ENCODE measurements around the gene PERP.
"Not testable (repeated sequence)": the region's sequence is repeated elsewhere in the genome, so short reads cannot be mapped to it uniquely, and the experiment has no call there.

PERP gene

DNA sequence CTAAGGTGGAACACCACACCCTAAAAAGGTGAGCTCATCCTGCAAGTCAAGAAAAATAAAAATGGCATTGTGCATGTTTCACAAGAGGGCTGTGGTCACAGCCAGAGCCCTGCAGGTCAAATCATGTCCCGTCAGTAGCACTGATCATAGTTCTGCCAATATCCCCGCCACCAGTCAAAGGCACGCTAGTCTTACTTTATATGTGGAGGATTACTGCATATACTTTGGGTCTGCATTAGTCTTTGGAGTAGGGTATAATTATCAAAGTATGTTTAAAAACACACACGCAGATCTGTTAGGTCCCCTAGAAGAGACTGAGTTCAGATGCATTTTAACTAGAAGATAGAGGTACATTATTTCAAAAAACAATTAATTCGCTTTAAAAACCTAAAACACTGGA, 1.8 kb downstream of the PERP start:
- DNase-seq (ENCODE audit: low spot score) = no peak

- DNase-seq (ENCODE audit: low spot score) = no peak
Observed at GRCh38 chr6:138104618-138105213, 2.5 kb downstream of the PERP start.

- no peak for DNase-seq (ENCODE audit: low spot score)
Observed at GRCh38 chr6:138103871-138104270, 3.3 kb downstream of the PERP start.

- DNase-seq (ENCODE audit: low spot score) = no peak
Observed at GRCh38 chr6:138101946-138102731, 5.1 kb downstream of the PERP start.

GRCh38 chr6:138099832-138100231, 7.4 kb downstream of the PERP start:
- peak; percentile 22 for DNase-seq (ENCODE audit: low spot score)

DNA sequence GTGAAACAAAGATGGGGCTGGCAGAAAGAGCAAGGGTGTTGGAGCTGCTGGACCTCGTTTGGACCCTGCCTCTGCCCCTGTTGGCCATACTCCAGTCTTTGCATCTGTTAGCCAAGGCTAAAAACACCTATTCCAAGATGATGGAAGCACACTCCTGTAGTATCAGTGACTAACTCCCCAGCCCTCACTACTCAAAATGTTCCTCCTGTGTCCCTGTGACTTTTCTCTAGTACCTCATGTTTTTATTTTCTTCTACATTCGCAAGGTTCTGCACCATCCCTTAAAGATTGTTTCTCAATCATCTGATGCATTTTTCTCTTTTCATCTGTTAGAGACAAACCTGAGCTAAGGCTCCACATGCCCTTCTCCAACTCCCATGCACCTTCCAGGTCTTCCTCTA, 8.9 kb downstream of the PERP start:
- no peak for DNase-seq (ENCODE audit: low spot score)

- no peak for DNase-seq (ENCODE audit: low spot score)
Observed at GRCh38 chr6:138094260-138094659, 13.0 kb downstream of the PERP start.

DNA sequence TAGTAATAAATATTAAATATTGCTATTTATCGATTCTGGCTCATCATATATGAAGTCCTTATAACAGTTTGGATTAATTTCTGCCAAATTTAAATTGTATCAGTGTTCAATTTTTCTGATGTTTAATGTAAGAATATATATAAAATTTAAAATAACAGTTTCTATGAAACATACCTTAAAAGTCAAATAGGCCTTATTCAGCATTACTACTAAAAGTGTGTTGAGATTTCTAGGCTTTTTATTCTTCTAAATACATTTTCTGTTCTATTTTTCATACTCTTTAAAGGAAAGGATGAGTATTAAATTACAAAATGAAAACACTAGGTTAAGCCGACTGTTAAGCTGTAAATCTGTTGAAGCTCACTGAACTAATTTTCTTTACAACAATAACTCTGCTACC, 13.6 kb downstream of the PERP start:
- DNase-seq (ENCODE audit: low spot score) = no peak

GRCh38 chr6:138092686-138093085, 14.5 kb downstream of the PERP start:
- DNase-seq (ENCODE audit: low spot score) = no peak

- no peak for DNase-seq (ENCODE audit: low spot score)
Observed at GRCh38 chr6:138089325-138089724, 17.9 kb downstream of the PERP start.

DNA sequence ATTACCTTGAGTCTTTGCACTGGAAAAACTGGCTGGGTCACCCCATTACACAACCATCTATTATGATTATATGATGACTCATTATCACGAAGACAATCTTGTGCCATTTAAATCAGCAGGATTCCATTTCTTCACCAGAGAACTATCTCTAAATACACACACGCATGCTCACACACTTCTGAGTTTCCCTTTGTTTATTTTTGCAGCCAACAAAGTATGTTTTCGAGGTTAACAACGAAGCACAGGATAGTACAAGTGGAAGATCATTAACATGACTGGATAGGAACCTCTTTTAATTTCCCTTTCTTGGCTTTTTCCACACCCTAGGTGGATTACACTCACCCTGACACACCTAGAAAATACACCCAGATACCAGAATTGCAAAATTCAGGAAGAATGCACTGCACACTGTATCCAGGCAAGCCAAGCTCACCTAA, 18.9 kb downstream of the PERP start:
- peak; percentile 31 for DNase-seq (ENCODE audit: low spot score)

DNA sequence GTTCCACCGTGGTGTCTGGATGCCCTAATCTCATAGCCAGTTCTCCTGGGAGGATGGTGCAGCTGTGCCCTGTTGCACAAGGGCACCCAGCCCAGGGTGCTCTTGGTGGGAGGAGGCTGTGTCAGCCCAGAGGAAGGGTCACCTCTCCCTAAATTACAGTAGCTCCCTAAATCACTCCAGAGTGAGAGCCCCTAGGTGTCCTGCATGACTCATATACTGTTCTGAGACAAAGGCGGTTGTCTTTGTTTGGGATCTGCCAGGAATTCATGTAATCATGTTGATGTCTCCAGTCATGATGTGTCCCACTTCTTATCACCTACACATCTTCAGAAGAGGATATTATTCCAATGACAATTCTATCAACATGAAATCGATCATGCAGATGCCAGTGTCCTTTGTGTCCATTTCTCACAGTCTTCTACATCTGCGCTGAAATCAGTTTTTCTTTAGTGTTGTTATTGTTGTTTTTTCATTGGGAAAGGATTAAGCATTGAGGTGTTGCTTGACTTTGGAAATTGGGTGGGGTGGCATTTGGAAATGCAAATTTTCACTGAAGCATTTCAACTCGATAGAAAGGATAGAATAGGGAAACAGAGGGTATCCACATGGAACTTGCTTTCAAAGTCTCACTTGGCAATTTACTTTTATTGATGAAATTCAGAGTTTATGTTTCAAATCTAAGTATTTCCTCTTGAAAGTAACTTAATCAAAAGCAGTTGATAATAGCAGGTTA, 19.5 kb downstream of the PERP start:
- no peak for DNase-seq (ENCODE audit: low spot score)

- DNase-seq (ENCODE audit: low spot score) = no peak
Observed at GRCh38 chr6:138086573-138087196, 20.5 kb downstream of the PERP start.

- DNase-seq (ENCODE audit: low spot score) = no peak
Observed at GRCh38 chr6:138085839-138086222, 21.4 kb downstream of the PERP start.

- no peak for DNase-seq (ENCODE audit: low spot score)
Observed at GRCh38 chr6:138084904-138085838, 22.0 kb downstream of the PERP start.

DNA sequence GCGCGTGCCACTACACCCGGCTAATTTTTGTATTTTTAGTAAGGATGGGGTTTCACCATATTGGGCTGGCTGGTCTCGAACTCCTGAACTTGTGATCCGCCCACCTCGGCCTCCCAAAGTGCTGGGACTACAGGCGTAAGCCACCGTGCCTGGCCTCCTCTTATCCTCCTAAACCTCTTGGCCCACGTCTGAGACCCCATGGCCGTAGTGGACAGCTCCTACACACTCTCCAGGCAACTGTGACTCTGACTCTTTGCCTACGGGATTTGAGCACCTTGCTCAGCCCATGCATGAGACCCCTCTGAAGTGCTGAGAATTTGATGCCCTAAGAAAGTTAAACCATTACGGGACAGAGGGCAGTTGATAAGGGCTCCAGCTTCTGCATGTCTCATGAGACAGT, 25.0 kb downstream of the PERP start:
- DNase-seq (ENCODE audit: low spot score) = no peak

DNA sequence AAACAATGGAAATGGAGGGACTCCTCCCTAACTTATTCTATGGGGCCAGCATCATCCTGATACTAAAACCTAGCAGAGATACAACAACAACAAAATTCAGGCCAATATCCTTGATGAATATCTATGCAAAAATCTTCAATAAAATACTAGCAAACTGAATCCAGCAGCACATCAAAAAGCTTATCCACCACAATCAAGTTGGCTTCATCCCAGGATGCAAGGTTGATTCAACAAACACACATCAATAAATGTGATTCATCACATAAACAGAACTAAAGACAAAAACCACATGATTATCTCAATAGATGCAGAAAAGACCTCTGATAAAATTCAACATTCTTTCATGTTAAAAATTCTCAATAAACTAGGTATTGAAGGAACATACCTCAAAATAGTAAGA, 27.7 kb downstream of the PERP start:
- DNase-seq (ENCODE audit: low spot score) = not testable (repeated sequence)

DNA sequence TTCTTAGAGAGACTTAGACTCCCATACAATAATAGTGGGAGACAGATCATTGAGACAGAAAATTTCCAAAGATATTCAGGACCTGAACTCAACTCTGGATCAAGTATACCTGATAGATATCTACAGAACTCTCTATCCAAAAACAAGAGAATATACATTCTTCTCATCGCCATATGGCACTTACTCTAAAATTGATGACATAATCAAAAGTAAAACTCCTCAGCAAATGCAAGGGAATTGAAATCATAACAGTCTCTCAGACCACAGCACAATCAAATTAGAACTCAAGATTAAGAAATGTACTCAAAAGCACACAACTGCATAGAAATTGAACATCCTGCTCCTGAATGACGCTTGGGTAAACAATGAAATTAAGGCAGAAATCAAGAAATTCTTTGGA, 28.7 kb downstream of the PERP start:
- no peak for DNase-seq (ENCODE audit: low spot score)

DNA sequence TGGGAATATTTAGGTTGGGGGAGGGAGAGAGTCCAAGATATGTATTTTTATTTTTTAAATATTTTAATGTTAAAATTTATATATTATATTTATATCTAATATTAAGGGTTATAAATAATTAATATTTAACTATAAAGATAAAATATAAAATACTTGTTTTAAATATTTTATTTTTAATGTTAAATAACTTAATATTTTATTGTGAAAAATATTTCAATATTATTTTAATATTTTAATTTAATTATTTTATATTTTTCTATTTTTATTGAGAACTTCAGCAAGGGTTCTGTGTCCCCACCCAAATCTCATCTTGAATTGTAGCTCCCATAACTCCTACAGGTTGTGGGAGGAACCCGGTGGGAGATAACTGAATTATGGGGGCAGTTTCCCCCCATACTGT, 34.0 kb downstream of the PERP start:
- no peak for DNase-seq (ENCODE audit: low spot score)

DNA sequence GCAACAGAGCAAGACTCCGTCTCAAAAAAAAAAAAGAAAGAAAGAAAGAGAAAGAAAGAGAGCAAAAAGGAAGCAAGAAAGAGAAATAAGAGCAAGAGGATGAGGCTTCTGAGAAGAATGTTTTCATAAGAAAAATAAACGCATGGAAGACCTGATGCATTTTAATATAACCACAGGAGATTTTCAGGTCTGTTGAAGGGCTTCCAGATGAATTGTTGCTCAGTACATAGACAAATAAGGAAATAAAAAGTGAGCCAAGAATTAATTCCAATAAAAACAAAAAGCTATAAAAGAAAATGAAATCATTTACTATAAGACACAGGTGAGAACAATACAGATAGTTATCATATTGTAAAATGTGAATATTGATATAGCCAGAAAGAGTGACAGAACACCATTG, 43.5 kb downstream of the PERP start:
- no peak for DNase-seq (ENCODE audit: low spot score)

GRCh38 chr6:138054982-138055381, 52.2 kb downstream of the PERP start:
- no peak for DNase-seq (ENCODE audit: low spot score)

DNA sequence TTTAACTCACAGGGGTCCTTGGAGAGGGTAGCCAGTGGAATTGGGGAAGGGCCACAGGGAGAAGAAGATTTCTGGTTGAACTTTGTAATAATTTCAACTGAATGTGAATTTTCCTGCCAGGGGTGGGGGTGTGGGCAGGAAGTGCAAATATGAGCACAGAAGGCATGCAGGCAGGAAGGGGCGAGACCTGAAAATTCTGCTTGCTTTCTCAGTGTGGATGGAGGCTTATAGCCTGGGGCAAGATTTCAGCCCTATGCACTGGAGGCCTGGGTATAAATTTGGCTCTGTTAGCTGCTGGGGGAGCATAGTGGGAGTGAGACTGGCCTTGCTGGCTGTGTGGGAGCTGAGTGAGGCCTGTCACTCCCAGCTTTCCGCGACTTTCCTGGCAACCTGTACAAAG, 54.4 kb downstream of the PERP start:
- DNase-seq (ENCODE audit: low spot score) = no peak
